Ectodermal cell (in vitro differentiated cells): ENCODE results near the gene CHCHD5.

Experiments
- H3K27ac ChIP-seq: 2 replicates; pipeline ENCODE4 v1.7.0; 2013; ENCODE audit warnings: mild to moderate bottlenecking, low read depth, low read length; ENCODE audit not compliant: insufficient read depth, poor library complexity, severe bottlenecking
- H3K27me3 ChIP-seq: 2 replicates; pipeline ENCODE4 v1.7.0; 2013; ENCODE audit warnings: mild to moderate bottlenecking, low read length; ENCODE audit not compliant: insufficient read depth, control insufficient read depth, poor library complexity, severe bottlenecking
- H3K36me3 ChIP-seq: one replicate; pipeline ENCODE4 v1.7.0; 2013; ENCODE audit warnings: low read length; ENCODE audit not compliant: control insufficient read depth, insufficient read depth
- H3K4me1 ChIP-seq: one replicate; pipeline ENCODE4 v1.7.0; 2013; ENCODE audit warnings: low read length; ENCODE audit not compliant: control insufficient read depth, insufficient read depth
- H3K4me3 ChIP-seq: 2 replicates; pipeline ENCODE4 v1.7.0; 2013; ENCODE audit warnings: low read depth, low read length, control low read depth; ENCODE audit not compliant: insufficient read depth
- H3K9me3 ChIP-seq: 2 replicates; pipeline ENCODE4 v1.7.0; 2013; ENCODE audit warnings: mild to moderate bottlenecking, low read length, moderate library complexity; ENCODE audit not compliant: control insufficient read depth
- WGBS, 2 experiments: methylation state at CpG; one replicate each; pipeline ENCODE4 v1.1.7; 2013; ENCODE audit warnings: missing lambda C conversion rate in 2 of 2; 5-methylcytosine and 5-hydroxymethylcytosine counted together

CHCHD5 gene

DNA sequence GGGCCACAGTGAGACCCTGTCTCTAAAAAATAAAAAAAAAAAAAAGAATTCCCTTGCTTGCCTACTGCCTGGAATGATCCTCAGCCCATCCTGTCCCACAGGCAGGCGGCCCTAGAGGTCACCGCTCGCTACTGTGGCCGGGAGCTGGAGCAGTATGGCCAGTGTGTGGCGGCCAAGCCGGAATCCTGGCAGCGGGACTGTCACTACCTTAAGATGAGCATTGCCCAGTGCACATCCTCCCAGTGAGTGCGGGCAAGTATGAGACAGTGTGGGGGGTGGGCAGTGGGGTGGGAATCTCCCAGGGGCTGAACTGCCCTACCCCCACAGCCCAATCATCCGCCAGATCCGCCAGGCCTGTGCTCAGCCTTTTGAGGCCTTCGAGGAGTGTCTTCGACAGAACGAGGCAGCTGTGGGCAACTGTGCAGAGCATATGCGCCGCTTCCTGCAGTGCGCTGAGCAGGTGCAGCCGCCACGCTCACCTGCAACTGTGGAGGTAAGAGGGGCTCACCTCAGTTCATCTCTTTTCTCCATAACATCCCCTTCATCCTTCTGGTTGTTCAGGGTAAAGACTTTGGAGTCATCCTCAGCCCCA lies 1.6 kb downstream of the CHCHD5 start:
- Histone ChIP-seq H3K27ac (no peak overlapping the region), H3K9me3 (no peaks in the 10 kb centered on the region), H3K36me3 (peaks cover 10% of the 10 kb centered on the region), H3K4me1 (peaks cover 7% of the 10 kb centered on the region), H3K27me3 (no peaks in the 10 kb centered on the region), H3K4me3 (no peak overlapping the region)
- WGBS, 2 experiments, result 96 to 97% methylated on average over 18 of the region's 18 CpGs

DNA sequence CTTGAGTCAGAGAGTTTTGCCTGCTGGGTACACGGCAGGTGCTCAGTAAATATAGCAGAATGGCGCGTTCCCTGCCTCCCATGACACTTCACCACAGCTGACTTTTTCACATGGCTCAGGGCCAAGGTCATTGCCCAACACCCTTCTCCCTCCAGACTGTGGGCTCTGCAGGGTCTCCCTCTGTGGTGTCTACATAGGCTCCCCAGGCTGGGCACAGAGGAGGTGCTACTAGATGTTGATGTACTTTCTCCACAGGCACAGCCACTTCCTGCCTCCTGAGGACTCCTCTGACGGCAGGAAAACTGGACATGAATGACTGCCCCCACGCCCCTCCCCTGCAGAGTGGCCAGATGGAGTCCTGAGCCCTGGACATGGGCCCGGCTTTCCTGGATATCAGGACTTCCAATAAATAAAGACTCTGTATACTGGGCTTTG lies 4.2 kb downstream of the CHCHD5 start:
- no peaks in the 10 kb centered on the region for H3K9me3 ChIP-seq
- peaks cover 4% of the 10 kb centered on the region for H3K4me1 ChIP-seq
- no peaks in the 10 kb centered on the region for H3K27me3 ChIP-seq
- no peak overlapping the region for H3K27ac ChIP-seq
- H3K36me3 ChIP-seq, result peaks cover 10% of the 10 kb centered on the region
- 71 to 72% methylated on average over 6 of the region's 6 CpGs for WGBS, 2 experiments
- no peak overlapping the region for H3K4me3 ChIP-seq

DNA sequence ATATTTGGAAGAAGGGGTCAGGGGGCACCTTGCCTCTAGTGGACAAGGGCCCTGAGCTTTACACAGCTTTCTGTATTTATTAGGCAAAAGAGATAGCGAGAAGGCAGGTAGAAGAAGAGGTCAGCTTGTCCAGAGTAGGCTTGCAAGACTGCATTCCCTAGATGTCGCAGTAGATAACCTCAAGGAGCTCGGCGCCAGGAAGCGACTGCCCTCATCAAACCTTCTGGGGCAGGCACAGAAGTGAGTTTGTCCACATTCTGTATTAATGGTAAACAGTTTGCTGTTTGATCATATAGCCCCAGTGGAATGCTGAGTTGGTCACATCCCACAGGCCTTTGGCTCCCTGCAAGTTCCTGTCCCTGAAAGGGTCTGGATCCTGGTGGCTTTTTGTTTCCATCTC lies 7.0 kb downstream of the CHCHD5 start:
- 97% methylated on average over 5 of the region's 5 CpGs for WGBS, 2 experiments

DNA sequence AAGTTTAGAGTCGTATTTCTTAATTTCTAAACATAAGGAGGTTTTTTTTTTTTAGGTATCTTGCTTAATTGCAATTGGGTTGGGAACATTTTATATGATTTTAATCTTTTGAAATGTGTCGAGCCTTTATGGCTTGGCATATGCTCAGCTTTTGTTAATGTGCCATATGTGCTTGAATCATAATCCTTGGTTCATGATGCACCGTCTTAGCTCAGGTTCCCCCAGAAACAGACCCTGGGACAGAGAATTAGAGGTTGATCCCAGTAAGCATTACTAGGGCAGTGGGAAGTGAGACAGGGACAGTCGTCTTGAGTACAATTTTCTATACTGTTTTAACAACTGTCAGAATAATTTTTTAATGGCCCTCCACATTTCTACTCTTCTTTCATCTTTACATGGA lies 9.3 kb downstream of the CHCHD5 start:
- Histone ChIP-seq H3K27me3 (no peaks in the 10 kb centered on the region), H3K27ac (no peak overlapping the region), H3K9me3 (no peaks in the 10 kb centered on the region), H3K4me3 (no peak overlapping the region), H3K4me1 (no peaks in the 10 kb centered on the region), H3K36me3 (no peaks in the 10 kb centered on the region)
- WGBS, 2 experiments, result 92 to 94% methylated on average over 4 of the region's 4 CpGs

More for the DNA sequence above, 7.0 kb downstream of the CHCHD5 start:
- no peaks in the 10 kb centered on the region for H3K4me1 ChIP-seq
- H3K27ac ChIP-seq, result no peak overlapping the region
- no peaks in the 10 kb centered on the region for H3K27me3 ChIP-seq
- peaks cover 6% of the 10 kb centered on the region for H3K36me3 ChIP-seq
- no peaks in the 10 kb centered on the region for H3K9me3 ChIP-seq
- no peak overlapping the region for H3K4me3 ChIP-seq

DNA sequence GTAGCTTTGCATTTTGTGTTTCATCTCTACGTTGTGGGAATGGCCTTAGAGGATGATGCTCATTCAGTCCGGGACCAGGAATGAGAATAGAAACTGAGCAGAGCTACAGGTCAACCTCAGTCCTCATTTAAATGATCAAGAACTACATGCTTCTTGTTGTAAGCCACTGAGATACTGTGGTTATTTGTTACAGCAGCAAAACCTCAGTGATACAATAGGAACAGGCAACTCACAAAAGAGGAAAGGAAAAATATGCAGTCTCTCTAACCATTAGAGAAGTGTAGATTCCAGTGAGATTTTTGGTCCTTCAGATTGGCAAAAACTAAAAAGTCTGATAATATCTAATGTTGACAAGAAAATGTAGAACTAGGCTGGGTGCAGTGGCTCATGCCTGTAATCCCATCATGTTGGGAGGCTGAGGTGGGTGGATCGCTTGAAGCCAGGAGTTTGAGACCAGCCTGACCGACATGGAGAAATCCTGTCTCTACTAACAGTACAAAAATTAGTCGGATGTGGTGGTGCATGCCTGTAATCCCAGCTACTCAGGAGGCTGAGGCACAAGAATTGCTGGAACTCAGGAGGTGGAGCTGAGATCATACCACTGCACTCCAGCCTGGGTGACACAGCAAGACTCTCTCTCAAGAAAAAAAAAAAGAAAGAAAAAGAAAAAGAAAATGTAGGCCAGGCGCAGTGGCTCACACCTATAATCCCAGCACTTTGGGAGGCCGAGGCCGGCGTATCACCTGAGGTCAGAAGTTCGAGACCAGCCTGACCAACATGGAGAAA lies 13.3 kb downstream of the CHCHD5 start:
- H3K4me1 ChIP-seq, result no peaks in the 10 kb centered on the region
- H3K9me3 ChIP-seq, result no peaks in the 10 kb centered on the region
- no peaks in the 10 kb centered on the region for H3K36me3 ChIP-seq
- no peak overlapping the region for H3K4me3 ChIP-seq
- 92 to 94% methylated on average over 10 of the region's 10 CpGs for WGBS, 2 experiments
- no peak overlapping the region for H3K27ac ChIP-seq
- H3K27me3 ChIP-seq, result no peaks in the 10 kb centered on the region

DNA sequence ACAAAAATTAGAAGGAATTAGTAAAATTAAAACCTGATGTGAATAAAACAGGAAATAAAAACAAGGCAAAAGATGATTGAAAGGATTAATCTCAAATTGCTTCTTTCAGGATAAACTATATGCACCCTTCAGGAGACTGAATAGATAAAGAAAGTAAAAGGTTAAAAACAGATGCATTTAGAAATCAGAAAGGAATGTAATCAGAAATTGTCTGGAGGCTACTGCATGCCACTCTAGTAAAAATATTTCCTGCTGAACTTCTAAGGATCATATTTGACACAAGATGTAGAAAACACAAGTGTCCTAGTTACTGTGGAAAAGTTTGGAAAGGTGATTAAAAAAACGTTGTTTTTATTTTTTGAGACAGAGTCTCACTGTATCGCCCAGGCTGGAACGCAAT lies 16.2 kb downstream of the CHCHD5 start:
- Histone ChIP-seq H3K4me3 (no peak overlapping the region), H3K27me3 (no peaks in the 10 kb centered on the region), H3K27ac (no peak overlapping the region), H3K9me3 (no peaks in the 10 kb centered on the region), H3K36me3 (no peaks in the 10 kb centered on the region), H3K4me1 (no peaks in the 10 kb centered on the region)
- 89 to 93% methylated on average over 3 of the region's 3 CpGs for WGBS, 2 experiments

DNA sequence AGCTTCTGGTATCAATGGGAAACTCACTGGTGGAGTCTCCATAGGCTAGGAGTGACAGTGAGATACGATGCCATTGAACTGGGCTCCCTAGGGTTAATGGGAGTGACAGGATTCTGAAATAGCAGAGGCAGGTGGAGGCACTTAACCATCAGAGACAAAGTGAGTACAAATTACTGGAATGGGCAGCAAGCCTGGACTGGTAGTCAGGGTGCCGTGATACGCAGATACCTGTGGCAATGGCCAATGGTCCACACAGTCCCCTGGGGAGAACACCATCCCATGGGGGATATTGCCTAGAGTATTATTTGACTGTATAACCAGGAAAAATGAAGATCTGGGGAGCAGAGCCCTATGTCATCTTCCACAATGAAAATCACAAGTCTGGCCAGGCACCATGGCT lies 17.3 kb downstream of the CHCHD5 start:
- Histone ChIP-seq H3K4me3 (no peak overlapping the region), H3K9me3 (no peaks in the 10 kb centered on the region), H3K36me3 (no peaks in the 10 kb centered on the region), H3K4me1 (no peaks in the 10 kb centered on the region), H3K27ac (no peak overlapping the region), H3K27me3 (no peaks in the 10 kb centered on the region)
- WGBS, 2 experiments, result 91 to 95% methylated on average over 3 of the region's 3 CpGs

DNA sequence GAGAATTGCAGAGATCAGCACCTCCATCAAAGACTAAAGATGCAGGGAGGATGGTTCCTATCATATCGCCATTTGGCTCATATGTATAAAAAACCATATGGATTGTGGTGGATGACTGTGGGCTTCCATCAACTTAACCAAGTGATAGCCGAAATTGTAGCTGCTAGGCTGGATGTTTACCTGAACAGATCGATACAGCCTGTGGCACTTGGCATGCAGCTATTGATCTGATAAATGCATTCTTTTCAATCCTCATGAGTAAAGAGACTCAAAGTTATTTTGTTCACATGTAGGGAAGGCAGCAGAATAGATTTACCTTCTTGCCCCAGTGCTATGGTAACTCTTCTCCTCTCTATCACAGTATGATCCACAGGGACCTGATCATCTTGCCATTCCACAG lies 18.5 kb downstream of the CHCHD5 start:
- 91 to 96% methylated on average over 3 of the region's 3 CpGs for WGBS, 2 experiments
- no peaks in the 10 kb centered on the region for H3K9me3 ChIP-seq
- H3K4me3 ChIP-seq, result no peak overlapping the region
- no peaks in the 10 kb centered on the region for H3K4me1 ChIP-seq
- H3K27me3 ChIP-seq, result no peaks in the 10 kb centered on the region
- no peaks in the 10 kb centered on the region for H3K36me3 ChIP-seq
- H3K27ac ChIP-seq, result no peak overlapping the region

DNA sequence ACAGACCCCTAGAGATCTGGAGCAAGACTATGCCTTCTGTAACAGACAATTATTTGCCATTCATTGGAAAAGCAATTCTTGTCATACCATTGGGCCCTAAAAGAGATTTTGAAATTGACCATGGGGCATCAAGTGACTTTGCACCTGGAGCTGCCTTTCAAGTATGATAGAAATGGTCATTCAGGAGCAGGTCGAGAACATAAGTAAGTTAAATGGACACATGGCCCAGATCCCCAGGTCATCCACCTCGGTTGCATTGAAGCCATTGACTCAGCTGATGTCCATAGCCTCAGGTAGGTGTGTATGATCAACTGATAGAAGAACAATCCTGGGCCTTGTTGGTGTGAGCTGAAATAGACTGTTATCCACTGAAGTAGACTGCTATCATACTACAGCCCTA lies 19.3 kb downstream of the CHCHD5 start:
- Histone ChIP-seq H3K27ac (no peak overlapping the region), H3K9me3 (no peaks in the 10 kb centered on the region), H3K36me3 (no peaks in the 10 kb centered on the region), H3K4me1 (no peaks in the 10 kb centered on the region), H3K27me3 (no peaks in the 10 kb centered on the region), H3K4me3 (no peak overlapping the region)
- 88 to 91% methylated on average over 2 of the region's 2 CpGs for WGBS, 2 experiments

DNA sequence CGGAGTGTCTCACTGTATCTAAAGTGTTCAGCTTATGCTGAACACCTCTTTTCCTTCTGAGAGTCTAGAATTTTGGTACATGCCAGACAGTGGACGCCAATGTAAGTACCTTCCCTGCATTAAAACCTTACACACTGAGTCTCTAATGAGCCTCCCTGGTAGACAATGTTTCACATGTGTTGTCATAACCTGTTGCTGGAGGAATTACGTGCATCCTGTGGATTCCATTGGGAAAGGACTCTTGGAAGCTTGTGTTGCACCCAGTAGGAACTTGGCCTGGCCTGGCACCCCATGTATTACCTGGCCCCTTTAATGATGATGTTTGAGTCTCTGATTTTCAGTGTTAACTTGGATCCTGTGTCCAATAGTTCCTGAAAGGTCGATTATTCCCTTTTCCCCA lies 20.5 kb downstream of the CHCHD5 start:
- no peaks in the 10 kb centered on the region for H3K4me1 ChIP-seq
- H3K4me3 ChIP-seq, result no peak overlapping the region
- no peaks in the 10 kb centered on the region for H3K36me3 ChIP-seq
- H3K9me3 ChIP-seq, result no peaks in the 10 kb centered on the region
- H3K27ac ChIP-seq, result no peak overlapping the region
- WGBS, 2 experiments, result 86 to 90% methylated on average over 4 of the region's 4 CpGs
- no peaks in the 10 kb centered on the region for H3K27me3 ChIP-seq
